Esophagus muscularis mucosa (tissue), 4 donors: ENCODE measurements around the gene GREB1. TPM values are rescaled to one million over a fixed set of nuclear protein-coding genes. Genes with fewer than 3 reads are reported as not detected.

ENCODE experiments used
- DNase-seq: peaks from one replicate; pipeline ENCODE4 v3.0.0-alpha.2; 2017; ENCODE audit errors: extremely low spot score
- H3K27ac ChIP-seq, 4 donors: fragments of 200-600 bp; sonication (generic); replicated peaks in 1 of 4; 1 replicate in 3 of 4; 2 replicates in 1 of 4; pipeline ENCODE4 v1.5.1; 2016 to 2019; ENCODE audit warnings: mild to moderate bottlenecking in 1 of 4
- H3K27me3 ChIP-seq, 4 donors: fragments of 200-600 bp; sonication (generic); one replicate each; pipeline versions ENCODE4 v1.5.1 to v1.6.0; 2016 to 2019
- H3K36me3 ChIP-seq, 4 donors: fragments of 200-600 bp; sonication (generic); one replicate each; pipeline ENCODE4 v1.5.1; 2016 to 2019
- H3K4me1 ChIP-seq, 4 donors: fragments of 200-600 bp; sonication (generic); one replicate each; pipeline ENCODE4 v1.5.1; 2016 to 2019
- H3K4me3 ChIP-seq, 4 donors: fragments of 200-600 bp; sonication (generic); 1 replicate in 2 of 4; 2 replicates in 2 of 4; pipeline ENCODE4 v1.5.1; 2016 to 2019; ENCODE audit warnings: mild to moderate bottlenecking in 4 of 4, moderate library complexity in 1 of 4
- H3K9me3 ChIP-seq, 4 donors: fragments of 200-600 bp; sonication (generic); 1 replicate in 3 of 4; 2 replicates in 1 of 4; pipeline ENCODE4 v1.5.1; 2016 to 2019
- EP300 ChIP-seq: sonication (generic); formaldehyde crosslinking; IDR thresholded peaks from one replicate; pipeline ENCODE4 v1.6.1; 2017; ENCODE audit warnings: antibody characterized with exemption
- POLR2A ChIP-seq: fragments of 450-650 bp; IDR thresholded peaks from one replicate; pipeline ENCODE4 v1.6.1; 2017; ENCODE audit warnings: antibody characterized with exemption, moderate library complexity, mild to moderate bottlenecking, low read depth
- POLR2AphosphoS5 ChIP-seq, 2 donors: sonication (generic); formaldehyde crosslinking; IDR thresholded peaks; one replicate each; pipeline ENCODE4 v1.6.1; 2017; ENCODE audit warnings: antibody characterized with exemption in 2 of 2
- WGBS: methylation state at CpG from one replicate; pipeline ENCODE4 v1.1.5; 2018; 5-methylcytosine and 5-hydroxymethylcytosine counted together
- intact Hi-C: fragments of 100-400 bp; cut with DNase I; formaldehyde crosslinking; loops from one replicate; pipeline ENCODE4 v1.15.1; 2023
- total RNA-seq, 4 donors: library from RNA; depleted of rRNA; stranded (reverse); fragments of >200 nt; gene quantifications; one replicate each; pipeline versions ENCODE4 v1.1.0 to v1.2.1, GENCODE V29; 2016
- TF ChIP-seq, protein P1 (sequence below), 3 experiments: fragments of 200-600 bp in 2 of 3; fragments of 450-650 bp in 1 of 3; sonication (generic) in 2 of 3; IDR thresholded peaks; one replicate each; pipeline ENCODE4 v1.5.1; 2017 to 2019; ENCODE audit warnings: antibody characterized with exemption in 3 of 3, mild to moderate bottlenecking in 2 of 3, moderate library complexity in 1 of 3

Gene GREB1
- total RNA-seq, 4 donors from 2014 or later: 3.7 to 11.0 (median 7.7) TPM

DNA sequence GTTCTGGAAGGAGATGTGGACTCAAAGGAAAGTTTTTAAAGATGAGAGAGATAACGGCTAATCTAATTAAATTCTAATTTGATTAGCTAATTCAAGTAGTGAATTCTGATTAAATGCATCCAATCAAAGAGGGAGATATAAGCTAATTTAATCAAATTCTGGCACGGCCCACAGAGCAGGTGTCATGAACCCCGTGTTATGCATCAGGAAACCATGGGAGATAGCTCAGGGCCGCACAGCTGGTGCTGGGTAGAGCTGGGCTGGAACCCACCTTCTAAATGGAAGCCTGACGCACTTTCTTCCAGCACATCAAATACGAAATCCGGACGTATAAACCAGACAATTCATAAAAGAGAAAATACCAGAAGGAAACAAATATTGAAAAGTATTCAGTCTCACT lies 57.2 kb downstream of the GREB1 start:
- 96% methylated on average over 8 of the region's 8 CpGs for WGBS
- DNase-seq: no peak
- H3K27ac ChIP-seq: no peak overlapping the region
- H3K4me1 ChIP-seq: no peaks in the 10 kb centered on the region
- H3K27me3 ChIP-seq: no peaks in the 10 kb centered on the region
- H3K9me3 ChIP-seq: no peaks in the 10 kb centered on the region
- intact Hi-C loops: no loop called here
- TF ChIP-seq, protein P1, sequence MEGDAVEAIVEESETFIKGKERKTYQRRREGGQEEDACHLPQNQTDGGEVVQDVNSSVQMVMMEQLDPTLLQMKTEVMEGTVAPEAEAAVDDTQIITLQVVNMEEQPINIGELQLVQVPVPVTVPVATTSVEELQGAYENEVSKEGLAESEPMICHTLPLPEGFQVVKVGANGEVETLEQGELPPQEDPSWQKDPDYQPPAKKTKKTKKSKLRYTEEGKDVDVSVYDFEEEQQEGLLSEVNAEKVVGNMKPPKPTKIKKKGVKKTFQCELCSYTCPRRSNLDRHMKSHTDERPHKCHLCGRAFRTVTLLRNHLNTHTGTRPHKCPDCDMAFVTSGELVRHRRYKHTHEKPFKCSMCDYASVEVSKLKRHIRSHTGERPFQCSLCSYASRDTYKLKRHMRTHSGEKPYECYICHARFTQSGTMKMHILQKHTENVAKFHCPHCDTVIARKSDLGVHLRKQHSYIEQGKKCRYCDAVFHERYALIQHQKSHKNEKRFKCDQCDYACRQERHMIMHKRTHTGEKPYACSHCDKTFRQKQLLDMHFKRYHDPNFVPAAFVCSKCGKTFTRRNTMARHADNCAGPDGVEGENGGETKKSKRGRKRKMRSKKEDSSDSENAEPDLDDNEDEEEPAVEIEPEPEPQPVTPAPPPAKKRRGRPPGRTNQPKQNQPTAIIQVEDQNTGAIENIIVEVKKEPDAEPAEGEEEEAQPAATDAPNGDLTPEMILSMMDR (IDR thresholded peaks at IDR 0.05): no peak
- TF ChIP-seq POLR2A (no peak), POLR2AphosphoS5 (IDR thresholded peaks at IDR 0.05) (no peak), EP300 (no peak)
- H3K4me3 ChIP-seq: no peak overlapping the region
- H3K36me3 ChIP-seq: peaks cover 0 to 4% (median 1%) of the 10 kb centered on the region in 4 donors

DNA sequence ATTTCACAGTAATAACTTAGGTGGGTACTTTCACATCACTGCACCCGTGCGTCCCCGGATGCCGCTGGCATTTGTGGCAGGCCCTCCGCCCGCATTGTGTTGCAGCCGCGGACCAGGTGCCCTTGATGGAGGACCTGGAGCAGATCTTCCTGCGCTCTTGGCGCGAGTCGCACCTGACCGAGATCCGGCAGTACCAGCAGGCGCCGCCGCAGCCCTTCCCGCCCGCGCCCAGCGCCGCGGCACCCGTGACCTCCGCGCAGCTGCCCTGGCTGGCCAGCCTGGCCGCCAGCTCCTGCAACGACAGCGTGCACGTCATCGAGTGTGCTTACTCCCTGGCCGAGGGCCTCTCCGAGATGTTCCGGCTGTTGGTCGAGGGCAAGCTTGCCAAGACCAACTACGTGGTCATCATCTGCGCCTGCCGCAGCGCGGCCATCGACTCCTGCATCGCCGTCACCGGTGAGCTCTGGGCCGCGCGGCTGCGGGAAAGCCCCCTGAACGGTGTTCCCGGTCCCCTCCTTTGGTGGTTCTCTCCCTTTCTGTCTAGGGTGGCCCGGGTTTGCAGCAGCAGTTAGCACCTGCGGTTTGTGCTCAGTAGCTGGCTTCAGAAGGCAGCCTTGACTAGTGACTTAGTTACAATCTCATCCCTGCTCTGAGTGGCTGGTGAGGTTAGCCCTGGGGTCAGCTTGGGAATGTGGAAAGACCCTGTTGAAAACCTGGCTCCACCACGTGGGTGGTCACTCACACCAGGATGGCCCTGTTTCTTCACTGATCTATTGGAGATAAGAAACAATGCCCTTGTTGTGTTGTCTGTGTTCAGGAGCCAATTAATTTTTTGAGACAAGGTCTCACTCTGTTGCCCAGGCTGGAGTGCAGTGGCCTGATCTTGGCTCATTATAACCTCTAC lies 59.1 kb downstream of the GREB1 start:
- H3K4me1 ChIP-seq: no peaks in the 10 kb centered on the region
- no peak for DNase-seq
- H3K27me3 ChIP-seq: no peaks in the 10 kb centered on the region
- H3K36me3 ChIP-seq: peaks cover 0 to 4% (median 1%) of the 10 kb centered on the region in 4 donors
- no peaks in the 10 kb centered on the region for H3K9me3 ChIP-seq
- H3K27ac ChIP-seq: no peak overlapping the region
- TF ChIP-seq POLR2A: no peak
- TF ChIP-seq, protein P1 (IDR thresholded peaks at IDR 0.05): no peak
- TF ChIP-seq EP300: no peak
- TF ChIP-seq POLR2AphosphoS5 (IDR thresholded peaks at IDR 0.05): no peak
- 91% methylated on average over 52 of the region's 53 CpGs for WGBS
- H3K4me3 ChIP-seq: no peak overlapping the region
- intact Hi-C loops: no loop called here

DNA sequence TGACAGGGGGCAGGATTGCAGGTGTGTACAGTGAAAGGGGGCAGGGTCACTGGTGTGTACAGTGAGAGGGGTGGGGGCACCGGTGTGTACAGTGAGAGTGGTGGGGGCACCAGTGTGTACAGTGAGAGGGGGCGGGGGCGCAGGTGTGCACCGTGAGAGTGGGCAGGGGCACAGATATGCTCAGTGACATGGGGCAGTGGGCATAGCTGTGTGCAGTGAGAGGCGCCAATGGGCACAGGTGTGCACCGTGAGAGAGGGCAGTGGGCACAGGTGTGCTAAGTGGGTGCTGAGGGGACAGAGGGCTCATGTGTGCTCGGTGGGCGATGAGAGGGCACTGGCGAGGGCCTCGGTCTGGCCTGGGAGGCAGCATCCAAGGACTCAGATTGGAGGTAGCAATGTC lies 63.0 kb downstream of the GREB1 start:
- DNase-seq: no peak

DNA sequence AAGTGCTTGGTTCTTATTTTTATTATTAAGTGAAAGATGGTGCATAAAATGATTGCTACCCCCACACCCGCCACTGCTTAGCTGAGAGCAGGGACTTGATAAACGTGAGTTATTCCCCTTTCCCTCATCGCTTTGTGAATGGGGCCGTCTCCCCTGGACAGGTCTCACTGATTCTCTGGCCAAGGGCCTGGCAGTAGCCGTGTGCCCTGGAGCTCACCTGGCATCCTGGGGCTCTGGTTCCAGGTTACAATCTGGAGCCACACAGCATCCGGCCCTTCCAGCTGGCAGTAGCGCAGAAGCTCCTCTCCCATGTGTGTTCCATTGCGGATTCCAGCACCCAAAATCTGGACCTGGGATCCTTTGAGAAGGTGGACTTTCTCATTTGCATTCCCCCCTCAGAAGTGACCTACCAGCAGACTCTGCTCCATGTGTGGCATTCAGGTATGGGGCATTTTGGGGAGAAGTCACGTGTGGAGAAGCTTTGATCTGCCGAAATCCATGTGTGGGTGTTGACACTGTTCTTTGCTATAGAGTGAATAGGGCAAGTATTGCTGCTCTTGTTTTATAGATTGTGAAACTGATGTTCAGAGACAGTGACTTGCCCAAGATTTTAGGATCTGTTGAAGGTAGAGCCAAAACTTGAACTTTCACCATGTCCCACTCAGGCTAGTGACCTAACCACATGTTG lies 63.8 kb downstream of the GREB1 start:
- Histone ChIP-seq H3K4me1 (no peaks in the 10 kb centered on the region), H3K4me3 (no peak overlapping the region), H3K27ac (no peak overlapping the region), H3K27me3 (no peaks in the 10 kb centered on the region), H3K36me3 (peaks cover 0 to 7% (median 1%) of the 10 kb centered on the region in 4 donors), H3K9me3 (no peaks in the 10 kb centered on the region)
- DNase-seq: no peak
- TF ChIP-seq POLR2AphosphoS5 (IDR thresholded peaks at IDR 0.05) (no peak), EP300 (no peak), POLR2A (no peak)
- TF ChIP-seq, protein P1 (IDR thresholded peaks at IDR 0.05): no peak
- intact Hi-C loops: no loop called here
- WGBS: 89% methylated on average over 10 of the region's 10 CpGs

More for the DNA sequence above, 63.0 kb downstream of the GREB1 start:
- Histone ChIP-seq H3K9me3 (no peaks in the 10 kb centered on the region), H3K4me3 (no peak overlapping the region), H3K27ac (no peak overlapping the region), H3K27me3 (no peaks in the 10 kb centered on the region), H3K36me3 (peaks cover 0 to 4% (median 1%) of the 10 kb centered on the region in 4 donors), H3K4me1 (no peaks in the 10 kb centered on the region)
- intact Hi-C loops: no loop called here
- 96% methylated on average over 10 of the region's 10 CpGs for WGBS
- no peak for TF ChIP-seq POLR2A

DNA sequence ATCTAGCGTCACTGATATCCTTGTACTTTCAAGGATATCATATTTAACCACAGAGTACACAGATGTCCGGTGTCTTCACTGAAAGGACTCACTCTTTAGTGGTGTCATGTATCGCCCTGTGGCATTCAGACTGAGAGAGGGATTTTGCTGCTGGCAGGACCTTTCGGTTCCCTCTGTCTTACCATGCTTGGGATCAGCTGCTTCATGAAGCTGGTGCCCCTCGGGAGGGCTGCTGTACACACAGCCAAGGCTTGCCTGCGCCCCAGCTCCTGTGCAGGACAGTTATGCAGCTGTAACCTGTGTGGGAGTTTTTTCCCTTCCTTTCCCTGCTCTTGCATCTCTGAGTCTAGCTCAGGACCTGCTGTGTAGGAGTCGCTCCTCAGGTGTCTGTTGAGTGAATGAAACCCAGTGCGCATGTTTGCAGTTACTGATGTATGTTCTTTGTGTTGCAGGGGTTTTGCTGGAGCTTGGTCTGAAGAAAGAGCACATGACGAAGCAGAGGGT lies 64.4 kb downstream of the GREB1 start:
- no peak overlapping the region for H3K27ac ChIP-seq
- no peak overlapping the region for H3K4me3 ChIP-seq
- H3K27me3 ChIP-seq: no peaks in the 10 kb centered on the region
- intact Hi-C loops: no loop called here
- no peaks in the 10 kb centered on the region for H3K4me1 ChIP-seq
- TF ChIP-seq EP300 (no peak), POLR2AphosphoS5 (IDR thresholded peaks at IDR 0.05) (no peak), POLR2A (no peak)
- TF ChIP-seq, protein P1 (IDR thresholded peaks at IDR 0.05): no peak
- peaks cover 0 to 13% (median 1%) of the 10 kb centered on the region in 4 donors for H3K36me3 ChIP-seq
- no peak for DNase-seq
- 66% methylated on average over 9 of the region's 9 CpGs for WGBS
- no peaks in the 10 kb centered on the region for H3K9me3 ChIP-seq
